HG03469 (cell line): ENCODE data around the gene ITGB2.

ENCODE experiments used
- ATAC-seq: cut with Tn5 transposase; IDR thresholded peaks from one replicate; pipeline ENCODE4 v1.9.1; 2021; ENCODE audit warnings: mild to moderate bottlenecking, moderate library complexity, moderate number of reproducible peaks; ENCODE audit not compliant: unreplicated experiment

Gene ITGB2

GRCh38 chr21:44911384-44912157 lies 9.1 kb downstream of the ITGB2 start:
- ATAC-seq = no peak

DNA sequence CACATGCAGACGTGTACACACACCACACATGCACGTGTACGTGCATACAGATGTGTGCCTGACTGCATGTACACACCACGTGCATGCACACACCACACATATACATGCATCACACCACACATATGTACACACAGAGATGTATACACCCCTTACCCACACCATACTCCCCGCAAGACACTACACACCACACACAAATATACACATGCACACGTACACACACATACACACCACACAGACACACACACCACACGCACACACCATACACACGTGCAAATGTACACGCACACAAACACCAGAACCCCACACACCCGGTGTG lies 9.7 kb downstream of the ITGB2 start:
- ATAC-seq = no peak

DNA sequence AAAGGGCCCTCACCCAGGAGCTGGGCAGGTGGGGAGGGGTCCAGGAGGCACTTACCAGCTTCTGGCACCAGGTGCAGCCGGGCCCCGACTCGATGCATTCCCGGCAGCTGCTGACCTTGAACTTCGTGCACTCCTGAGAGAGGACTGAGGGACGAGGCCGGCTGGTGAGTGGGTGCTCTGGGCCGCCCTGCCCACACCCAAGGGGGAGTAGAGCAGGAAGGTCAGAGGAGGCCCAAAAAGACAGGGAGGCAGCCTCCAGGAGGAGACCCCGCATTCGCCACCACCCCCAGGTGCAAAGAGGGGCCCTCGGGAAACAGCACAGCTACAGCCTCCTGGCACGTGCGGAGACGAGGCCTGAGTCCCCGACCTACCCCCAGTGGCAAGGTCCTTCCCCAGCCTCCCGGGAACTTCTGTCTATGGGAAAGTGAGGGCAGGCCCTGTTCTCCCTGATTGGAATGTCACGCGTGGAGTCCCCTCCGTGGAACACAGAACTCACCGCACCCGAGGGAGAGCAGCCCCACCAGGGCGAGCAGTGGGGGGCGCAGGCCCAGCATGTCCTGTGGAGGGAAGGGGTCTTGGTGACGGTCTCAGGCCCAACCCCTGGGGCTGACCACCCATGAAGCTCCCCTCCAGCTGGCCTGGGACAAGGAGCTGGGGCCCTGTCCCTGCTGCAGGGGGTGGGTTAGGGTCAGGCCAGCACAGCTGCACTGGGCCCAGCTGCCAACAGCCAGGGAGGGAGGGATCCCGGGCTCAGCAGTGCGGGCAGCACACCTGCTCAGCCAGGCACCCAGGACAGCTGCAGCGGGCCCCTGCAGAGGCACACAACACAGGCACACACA lies 10.3 kb downstream of the ITGB2 start:
- ATAC-seq = no peak

GRCh38 chr21:44909719-44910118 lies 11.0 kb downstream of the ITGB2 start:
- ATAC-seq = no peak

DNA sequence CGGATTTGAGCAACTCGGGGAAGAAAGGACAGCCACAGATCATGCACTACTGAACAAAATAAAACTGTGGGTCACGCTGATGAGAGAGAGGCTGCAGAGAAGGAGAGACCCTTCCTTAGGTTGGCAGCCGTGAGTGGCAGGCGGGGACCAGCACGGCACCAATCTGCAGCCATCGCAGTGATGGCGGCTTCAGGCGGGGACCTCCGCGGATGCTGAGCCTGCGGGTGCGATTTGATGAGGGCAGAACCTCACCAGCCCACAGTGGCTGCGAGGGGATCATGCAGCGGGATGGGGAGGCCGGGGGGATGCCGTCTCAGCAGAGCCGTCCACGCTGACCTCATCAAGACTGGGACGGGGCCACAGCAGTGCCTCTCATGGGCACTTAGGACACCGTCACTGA lies 11.8 kb downstream of the ITGB2 start:
- no peak for ATAC-seq

DNA sequence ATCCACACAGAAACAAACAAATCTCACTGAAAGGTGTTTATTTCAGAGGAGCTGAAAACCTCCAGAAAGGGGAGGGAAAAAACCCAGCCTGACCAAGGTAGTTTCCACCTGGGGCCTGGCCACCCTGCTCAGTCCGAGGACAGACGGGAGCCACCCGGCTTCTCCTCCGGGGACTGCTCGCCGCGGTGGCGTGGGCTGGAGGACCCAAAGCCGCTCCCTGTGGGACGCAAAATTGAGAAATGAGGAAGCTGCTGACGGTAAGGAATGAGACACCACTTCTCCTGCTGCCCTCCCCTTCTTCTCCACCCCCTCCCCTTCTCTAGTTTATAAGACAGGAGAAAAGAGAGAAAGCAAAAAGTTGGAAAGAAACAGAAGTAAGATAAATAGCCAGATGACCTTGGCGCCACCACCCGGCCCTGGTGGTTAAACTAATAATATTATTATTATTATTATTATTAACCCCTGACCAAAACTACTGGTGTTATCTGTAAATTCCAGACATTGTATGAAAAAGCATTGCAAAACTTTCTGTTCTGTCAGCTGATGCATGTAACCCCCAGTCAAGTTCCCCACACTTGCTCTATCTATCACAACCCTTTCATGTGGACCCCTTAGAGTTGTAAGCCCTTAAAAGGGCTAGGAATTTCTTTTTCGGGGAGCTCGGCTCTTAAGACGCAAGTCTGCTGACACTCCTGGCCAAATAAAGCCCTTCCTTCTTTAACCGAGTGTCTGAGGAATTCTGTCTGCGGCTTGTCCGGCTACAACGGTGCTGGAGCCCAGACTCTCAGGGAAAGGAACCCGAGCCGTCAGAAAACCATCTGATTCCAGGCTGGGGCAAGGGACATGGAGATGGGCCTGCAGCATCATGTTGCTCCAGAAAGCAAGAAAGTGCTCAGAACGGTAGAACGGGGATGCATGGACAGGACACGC lies 12.5 kb downstream of the ITGB2 start:
- no peak for ATAC-seq

DNA sequence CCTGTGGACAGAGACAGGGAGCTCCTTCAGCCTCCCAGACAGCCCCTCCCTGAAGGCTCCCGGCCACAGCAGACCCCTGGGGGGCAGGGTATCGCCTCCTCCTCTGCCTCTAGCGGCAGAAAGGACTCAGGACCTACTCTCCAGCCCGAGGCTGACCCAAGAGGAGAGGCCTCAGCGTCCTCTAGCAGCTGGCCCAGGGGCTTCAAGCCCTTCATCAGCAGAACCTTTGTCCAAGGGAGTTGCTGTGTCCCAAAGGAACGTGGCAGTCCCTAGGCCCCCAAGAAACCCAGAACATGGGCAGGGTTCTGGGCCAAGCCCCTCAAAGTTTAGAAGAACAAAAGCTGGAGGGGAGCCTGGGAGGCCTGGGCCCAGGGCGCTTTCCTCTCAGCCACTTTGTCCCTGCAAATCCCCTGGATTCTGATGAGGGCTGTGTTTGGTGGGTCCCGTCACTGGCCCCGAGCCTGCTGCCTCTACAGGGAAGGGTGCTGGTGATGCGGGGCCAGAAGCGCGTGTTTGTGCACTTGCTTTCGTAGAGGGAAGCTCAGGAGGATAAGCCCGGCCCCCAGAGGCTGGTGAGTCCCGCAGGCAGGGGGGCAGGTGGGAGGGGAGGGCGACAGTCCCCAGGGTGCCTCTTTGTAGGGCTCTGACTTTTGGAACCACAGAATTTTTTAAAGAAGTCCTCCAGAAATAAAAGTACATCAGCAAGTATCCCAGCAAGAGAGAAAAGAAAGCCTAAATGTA lies 13.3 kb downstream of the ITGB2 start:
- ATAC-seq = no peak

- ATAC-seq = no peak
These were observed 15.0 kb downstream of the ITGB2 start for GRCh38 chr21:44905728-44906090.

DNA sequence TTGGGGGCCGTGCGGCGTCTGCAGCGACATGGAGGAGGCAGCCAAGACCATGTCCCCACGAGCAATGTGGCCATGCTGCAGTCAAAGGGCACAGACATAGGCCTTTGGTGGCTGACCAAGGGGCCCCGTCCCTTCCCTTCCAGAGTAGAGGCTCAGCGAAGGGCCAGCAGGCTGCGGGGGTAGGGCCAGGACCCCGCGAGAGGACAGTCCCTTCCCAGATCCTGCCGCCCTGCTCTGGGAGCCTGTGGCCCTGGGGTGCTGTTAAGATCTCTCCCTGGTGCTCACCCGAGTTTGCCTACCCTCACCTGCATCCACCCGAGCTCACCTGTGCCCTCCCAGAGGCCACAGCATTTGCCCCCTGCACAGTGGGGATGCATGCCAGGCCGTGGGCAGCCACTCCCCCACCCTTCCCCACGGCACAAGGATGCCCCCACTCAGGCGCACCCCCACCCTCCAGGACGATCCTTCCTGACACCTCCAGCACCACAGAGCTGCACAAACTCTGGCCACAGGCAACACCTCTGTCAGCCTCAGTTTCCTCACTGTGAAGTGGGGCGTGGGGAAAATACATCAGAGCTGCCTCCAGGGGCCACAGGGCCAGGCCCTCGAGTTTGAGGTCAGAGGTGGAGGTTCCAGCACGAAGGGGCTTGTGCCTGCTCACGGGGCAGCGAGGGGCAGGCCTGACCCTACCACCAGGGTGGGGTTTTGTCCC lies 15.5 kb downstream of the ITGB2 start:
- ATAC-seq = no peak

DNA sequence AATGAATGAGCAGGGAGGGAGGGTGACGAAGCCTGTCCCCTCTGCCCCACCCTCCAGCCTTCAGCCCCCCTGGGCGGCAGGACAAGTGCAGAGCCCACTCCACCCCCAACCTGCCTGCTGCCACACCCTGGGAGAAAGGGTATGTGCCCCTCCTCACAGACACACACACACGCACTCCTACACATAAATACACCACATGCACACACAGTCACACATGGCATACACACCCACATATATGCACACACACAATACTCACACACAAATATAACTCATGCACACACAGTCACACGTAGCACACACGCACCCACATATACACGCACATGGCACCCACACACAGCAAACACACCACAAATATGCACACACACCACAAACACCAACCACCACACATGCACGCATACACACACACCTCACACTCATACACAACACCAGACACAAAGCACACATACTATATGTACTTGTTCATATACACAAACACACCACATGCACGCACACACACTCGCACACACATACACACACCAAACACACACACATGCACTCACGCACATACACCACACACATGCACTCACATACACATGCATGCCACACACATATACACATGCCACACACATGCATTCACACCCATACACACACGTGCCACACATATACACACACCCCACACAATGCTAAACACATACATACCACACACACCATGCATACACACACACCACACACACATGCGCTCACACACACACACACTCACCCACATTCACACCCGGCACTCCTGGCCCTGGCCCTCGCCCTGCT lies 16.4 kb downstream of the ITGB2 start:
- no peak for ATAC-seq

- ATAC-seq = no peak
These were observed 17.0 kb downstream of the ITGB2 start for GRCh38 chr21:44903689-44904088.

GRCh38 chr21:44903050-44903685 lies 17.5 kb downstream of the ITGB2 start:
- no peak for ATAC-seq

GRCh38 chr21:44902268-44903049 lies 18.2 kb downstream of the ITGB2 start:
- ATAC-seq = no peak

DNA sequence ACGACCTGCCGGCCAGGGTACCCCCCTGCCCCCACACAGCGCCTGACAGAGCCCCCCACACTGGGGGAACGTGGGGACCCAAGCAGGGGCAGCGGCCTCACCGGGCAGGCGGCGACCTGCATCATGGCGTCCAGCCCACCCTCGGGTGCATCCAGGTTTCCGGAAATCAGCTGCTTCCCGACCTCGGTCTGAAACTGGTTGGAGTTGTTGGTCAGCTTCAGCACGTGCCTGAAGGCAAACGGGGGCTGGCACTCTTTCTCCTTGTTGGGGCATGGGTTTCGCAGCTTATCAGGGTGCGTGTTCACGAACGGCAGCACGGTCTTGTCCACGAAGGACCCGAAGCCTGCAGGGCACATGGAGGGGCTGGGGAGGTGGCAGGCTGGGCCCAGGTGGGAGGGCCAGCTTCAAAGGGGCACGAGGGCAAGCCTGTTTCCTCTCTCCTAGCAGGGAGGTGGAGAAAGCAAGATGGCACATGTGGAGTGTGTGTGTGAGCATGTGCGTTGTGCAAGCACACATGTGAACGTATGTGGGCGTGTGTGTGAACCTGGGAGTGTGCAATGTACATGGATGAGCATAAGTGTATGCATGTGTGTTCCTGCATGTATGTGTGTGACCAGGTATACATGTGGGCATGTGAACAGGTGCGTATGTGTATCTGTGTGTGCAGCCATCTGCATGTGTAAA lies 19.2 kb downstream of the ITGB2 start:
- no peak for ATAC-seq

DNA sequence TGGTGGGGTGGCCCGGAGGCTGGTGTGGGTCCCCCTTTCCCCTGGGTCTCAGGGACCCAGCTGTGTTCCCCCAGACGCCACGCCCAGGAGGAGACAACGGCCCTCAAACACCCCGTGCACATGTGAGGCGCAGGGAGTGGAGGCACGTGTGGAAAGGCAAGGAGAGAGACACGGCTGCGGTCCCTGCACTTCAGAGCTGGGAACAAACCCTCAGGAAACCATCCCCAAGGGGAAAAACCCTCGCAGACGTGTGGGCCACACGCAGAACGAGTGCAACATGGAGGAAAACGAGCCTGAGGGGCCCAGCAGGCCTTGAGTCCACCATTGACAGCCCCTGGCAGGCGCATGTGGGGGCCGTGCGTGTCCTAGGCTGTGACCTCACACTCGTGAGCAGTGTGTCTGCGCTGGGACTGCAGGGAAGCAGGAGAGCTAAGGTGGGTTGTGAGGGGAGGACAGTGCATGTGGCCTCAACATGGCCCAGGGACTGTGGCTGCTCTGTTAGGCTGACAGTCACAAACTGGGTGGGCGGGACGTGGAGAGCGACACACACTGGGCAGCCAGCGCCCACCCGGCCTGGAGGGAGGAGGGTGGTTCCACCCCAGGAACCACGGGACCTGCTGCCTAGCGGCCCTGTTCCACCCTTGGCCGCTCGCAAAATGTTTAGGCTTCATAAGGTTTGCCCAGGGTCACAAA lies 20.0 kb downstream of the ITGB2 start:
- no peak for ATAC-seq

- ATAC-seq = no peak
These were observed 20.7 kb downstream of the ITGB2 start for GRCh38 chr21:44899768-44900558.
